GM12801 (cell line): ENCODE data around the gene FHAD1.

Source experiments
- CTCF ChIP-seq: IDR thresholded peaks from one replicate; pipeline ENCODE4 v1.5.1; 2011; ENCODE audit warnings: control low read depth; ENCODE audit not compliant: insufficient read length; ENCODE audit errors: extremely low read depth

Gene FHAD1

DNA sequence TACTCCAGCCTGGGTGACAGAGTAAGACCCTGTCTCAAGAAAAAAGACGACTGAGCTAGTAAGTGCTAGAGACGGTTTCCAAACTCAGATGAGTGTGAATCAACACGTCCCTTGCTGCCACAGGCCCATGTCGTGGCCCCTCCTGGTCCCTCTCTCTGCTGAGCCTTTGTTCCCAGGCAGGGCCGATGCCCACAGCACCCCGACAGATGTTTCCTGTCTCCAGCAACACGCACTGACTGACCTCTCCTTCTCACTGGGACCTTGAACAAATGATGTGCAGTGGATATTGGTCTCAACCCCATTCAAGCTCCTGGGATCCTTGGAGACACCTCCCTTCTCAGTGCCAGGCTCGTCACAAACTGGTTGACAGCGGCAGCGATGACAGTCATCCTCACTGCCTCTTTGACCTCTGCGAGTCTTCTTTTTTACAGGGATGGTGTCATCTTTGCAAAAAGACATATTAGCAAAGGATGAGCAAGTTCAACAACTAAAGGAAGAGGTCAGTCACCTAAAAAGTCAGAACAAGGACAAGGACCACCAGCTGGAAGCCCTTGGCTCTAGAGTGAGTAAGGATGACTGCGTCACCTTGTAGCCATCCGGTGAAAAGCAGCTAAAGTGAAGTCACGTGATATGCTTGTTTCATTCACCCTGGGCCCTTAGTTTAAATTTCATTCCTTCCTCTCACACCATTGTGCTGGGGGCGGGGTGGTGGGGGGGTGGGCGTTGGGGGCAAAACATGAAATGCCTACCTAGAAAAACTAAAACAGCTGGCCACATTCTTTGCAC lies 65.8 kb downstream of the FHAD1 start:
- TF ChIP-seq CTCF = no peak

DNA sequence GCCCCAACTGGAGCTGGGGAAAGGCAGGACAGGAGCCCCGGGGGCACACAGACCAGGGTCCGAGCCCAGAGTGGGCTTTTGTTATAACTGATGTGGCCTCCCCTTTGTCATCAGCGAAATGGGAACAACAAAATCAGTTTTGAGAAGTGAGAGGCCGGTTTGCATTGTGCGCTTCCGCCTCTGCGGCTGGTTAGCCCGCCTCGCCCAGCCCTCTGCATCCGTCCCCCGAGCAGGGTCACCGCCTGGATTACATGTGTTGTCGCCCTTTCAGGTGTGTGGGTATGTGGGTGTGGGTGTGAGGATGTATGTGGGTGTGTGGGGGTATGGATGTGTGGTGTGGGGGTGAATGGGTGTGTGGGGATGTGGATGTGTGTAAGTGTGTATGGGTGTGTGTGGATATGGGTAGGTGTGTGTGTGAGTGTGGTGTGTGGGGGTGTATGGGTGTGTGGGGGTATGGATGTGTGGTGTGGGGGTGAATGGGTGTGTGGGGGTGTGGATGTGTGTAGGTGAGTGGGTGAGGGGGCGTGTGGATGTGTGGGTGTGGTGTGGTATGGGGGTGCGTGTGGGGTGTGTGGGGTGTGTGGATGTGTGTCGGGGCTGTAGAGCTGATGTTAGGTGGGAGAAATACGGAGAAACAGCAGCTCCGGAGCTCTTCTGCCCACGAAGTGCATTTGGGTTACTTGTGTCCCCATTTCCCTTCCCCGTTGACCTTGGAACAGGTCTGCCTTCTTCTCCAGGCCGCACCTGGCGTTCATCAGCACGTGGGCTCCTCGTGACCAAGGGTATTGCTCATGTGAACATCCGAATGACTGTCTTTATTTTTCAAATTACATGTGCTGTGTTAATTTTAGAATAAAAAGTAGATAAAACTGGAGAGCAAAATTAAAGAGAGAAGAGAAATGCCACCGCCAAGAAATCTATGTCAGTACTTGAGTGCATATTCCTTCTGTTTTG lies 67.6 kb downstream of the FHAD1 start:
- TF ChIP-seq CTCF = no peak

DNA sequence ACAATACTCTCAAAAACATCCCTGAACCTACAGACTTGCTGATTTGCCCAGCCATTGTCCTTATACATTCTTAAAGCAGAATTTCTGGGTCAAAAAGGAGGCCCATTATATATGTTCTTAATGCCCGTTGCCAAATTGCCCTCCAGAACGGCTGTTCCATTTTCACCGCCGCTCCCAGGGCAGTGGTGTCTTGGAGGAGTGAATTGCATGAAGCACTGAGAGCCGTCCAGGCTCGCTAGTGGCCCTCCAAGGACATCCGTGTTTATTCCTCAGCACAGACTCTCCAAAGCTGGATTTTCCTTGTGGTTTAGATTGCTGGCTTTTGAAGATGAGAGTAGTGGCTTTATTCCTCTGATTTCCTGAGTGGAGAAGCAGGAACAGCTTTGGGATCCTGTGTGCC lies 68.8 kb downstream of the FHAD1 start:
- TF ChIP-seq CTCF = no peak

DNA sequence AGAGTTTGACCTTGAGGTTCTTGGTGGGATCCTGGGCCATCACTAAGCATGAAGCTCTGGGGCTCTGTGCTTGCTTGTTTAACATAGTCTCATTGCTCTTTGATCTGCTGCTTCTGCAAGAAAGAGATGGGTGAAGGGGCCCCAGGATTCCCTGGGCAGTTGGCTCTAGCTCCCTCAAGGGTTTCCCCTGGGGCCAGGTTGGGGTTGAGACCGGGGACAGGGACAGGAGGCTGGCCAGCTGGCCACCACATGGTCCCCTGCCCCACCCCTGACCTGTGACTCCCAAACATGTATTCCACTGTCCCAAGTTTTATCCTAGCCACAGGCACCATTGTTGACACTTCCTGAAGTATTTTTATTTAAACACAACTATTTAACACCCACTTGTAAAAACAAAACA lies 69.5 kb downstream of the FHAD1 start:
- TF ChIP-seq CTCF = no peak

DNA sequence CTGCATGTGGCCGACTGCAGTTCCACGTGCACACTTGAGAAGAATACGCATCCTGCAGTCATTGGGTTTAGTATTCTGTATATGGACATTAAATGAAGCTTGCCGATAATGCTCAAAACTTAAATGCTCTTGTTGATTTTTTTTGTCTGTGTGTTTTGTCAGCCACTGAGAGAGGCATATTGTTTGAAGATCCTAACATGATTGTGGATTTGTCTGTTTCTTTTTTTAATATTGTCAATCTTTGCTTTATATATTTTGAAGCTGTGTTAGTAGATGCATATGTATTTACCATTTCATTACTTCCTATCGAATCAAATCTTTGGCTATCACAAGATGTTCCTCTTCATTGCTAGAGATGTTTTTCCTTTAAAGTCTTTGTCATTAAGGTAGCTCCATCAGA lies 73.2 kb downstream of the FHAD1 start:
- no peak for TF ChIP-seq CTCF

DNA sequence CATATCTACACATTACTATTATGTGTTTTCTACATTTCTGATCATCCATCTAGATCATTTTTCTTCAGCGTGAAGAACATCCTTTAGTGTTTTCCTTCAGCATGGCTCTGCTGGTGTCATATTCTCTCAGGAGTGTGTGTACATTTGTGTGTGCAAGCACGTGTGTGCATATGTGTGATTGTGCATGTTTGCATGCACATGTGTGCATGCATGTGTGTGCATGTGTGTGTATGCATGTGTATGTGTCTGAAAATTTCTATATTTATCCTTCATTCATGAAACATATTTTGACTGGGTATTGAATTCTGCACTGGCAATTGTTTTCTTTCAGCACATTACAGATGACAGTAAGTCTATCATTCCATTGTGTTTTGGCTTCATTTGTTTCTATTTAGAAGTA lies 74.6 kb downstream of the FHAD1 start:
- TF ChIP-seq CTCF = no peak

DNA sequence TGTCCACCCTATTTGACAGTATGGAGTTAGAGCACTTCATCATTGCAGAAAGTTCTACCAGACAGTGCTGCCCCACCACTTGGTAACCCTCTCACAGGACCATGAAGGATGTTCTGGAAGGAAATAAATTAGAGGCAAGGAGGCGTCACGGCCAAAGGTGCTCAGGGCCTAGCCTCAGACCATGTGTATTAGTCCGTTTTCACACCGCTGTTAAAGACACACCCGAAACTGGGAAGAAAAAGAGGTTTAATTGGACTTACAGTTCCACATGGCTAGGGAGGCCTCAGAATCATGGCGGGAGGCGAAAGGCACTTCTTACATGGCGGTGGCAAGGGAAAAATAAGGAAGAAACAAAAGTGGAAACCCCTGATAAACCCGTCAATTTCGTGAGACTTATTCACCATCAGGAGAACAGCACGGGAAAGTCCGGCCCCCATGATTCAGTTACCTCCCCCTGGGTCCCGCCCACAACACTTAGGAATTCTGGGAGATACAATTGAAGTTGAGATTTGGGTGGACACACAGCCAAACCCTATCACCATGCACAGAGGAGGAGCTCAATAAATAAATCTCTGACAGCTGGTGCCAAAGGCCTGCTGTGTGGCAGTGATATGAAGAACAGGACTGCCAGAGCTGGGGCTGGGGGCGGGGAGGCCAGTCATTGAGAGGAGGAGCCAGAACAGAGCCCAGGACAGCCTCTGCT lies 75.8 kb downstream of the FHAD1 start:
- no peak for TF ChIP-seq CTCF
